Measurements from ENCODE around the gene SUGP1.
"Not testable (repeated sequence)": the region's sequence is repeated elsewhere in the genome, so short reads cannot be mapped to it uniquely, and the experiment has no call there.

The SUGP1 gene

DNA sequence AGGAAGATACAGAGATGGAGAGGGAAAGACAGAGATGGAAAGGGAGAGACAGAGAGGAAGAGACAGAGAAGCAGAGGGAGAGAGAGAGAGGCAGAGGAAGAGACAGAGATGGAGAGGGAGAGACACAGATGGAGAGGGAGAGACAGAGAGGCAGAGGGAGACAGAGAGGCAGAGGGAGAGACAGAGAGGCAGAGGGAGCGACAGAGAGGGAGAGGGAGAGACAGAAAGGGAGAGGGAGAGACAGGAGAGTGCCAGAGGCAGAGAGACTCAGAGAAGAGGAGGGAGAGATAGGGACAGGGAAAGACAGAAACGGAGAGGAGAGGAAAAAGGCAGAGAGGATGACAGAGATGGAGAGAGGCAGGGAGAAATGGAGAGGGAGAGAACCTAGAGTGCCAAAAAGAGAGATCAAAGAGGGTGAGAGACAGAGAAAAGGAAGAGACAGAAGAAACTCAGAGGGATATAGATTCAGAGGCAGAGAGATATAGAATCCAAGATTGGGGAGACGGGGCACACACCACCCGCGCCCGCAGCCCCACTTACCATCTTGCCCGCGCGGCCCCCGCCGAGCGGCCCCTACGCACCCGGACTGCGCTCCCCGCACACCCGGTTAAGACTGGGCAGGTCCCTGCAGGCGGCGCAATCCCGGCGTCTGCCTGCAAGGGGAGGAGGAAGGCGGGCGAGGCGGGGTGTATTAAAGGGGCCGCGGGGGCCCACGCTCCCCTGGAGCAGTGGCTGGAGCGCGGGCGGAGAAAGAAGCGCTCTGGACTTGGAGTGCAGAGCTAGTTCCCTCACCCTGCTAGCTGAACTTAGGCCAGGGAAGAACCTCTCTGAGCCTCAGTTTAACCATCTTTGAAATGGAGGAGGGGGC is 57.9 kb downstream of the SUGP1 start:
- DNase-seq: no peak

DNA sequence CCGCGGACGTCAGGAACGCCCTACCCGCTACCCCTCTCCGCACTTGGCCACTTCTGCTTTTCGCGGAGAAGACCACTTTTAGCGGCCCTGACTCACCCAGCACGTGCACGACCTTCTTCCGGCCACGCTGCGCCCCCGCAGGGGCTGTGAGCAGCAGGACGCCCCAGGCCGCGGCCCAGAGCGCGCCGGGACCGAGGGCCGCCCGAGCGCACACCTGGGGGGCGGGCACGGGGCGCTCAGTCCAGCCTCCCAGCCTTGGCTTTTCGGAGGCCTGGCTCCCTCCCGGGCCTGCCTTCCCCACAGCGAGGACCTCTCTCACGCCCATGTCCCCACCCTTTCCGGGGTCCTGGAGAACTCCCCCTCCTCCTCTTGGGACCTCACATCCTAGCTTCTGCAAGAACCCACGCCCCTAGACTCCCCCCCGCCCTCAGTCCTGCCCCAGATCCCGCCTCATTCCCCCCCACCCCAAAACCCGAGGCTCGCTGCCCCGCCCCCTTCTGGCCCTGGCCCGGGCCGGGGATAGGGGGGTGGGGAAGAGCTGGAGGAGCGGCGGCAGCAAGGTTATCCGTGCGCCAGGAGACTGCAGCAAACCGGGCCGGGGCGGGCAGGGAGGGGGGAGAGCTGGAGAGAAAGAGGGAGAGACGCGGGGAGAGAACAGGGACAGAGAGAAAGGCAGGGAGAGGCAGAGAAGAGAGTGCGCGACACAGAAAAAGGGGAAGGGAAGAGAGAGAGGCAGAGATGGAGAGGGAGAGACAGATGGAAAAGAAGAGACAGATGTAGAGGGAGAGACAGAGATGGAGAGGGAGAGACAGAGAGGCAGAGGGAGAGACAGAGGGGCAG is 58.7 kb downstream of the SUGP1 start:
- DNase-seq: no peak

DNA sequence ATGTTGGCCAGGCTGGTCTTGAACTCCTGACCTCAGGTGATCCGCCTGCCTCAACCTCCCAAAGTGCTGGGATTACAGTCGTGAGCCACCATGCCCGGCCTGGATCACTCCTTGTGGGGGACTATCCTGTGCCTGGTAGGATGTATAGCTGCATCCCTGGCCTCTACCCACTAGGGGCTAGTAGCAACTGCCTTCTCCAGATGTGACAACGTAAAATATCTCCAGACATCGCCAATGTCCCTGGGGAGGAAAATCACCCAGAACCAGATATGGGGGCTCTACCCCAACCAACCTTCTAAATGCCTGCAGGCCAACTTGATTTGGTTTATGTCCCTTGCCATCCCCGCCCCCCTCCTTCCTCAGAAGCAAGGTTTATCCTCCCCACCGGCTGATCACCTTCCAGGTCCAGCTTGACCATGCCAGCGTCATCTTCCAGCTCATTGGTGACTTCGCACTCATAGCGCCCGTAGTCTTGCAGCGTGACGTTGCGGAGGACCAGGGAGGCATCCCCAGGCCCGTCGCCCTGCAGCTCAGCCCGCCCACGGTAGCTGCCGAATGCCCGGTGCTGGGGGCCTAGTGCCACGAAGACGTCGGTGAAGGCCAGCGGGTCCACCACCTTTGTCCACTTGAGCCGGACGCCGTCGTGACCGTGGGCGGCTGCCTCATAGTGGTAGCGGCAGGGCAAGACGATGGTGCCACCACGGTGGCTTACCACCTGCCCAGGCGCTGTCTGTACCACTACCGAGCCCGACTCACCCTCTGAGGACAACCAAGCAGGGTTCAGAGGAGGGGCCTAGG is 59.7 kb downstream of the SUGP1 start:
- no peak for DNase-seq

DNA sequence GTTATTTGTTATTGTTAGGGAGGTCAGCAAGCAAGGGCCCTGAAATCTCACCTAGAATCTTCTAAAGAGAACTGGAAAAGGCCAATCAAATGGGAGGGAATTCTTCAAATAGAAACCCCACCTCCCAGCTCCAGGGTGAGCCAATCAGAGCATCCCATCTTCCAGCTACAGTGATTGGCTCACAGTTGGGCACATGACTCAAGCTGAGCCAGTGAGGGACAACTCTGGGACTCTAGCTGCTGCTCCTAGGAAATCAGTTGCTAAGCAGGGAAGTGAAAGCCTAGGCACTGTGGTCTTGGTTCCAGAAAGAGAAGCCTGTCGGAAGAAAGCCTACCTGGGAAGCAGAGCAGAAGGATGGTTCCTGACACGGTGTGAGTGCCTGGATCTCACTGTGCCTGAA is 60.6 kb downstream of the SUGP1 start:
- DNase-seq: no peak

DNA sequence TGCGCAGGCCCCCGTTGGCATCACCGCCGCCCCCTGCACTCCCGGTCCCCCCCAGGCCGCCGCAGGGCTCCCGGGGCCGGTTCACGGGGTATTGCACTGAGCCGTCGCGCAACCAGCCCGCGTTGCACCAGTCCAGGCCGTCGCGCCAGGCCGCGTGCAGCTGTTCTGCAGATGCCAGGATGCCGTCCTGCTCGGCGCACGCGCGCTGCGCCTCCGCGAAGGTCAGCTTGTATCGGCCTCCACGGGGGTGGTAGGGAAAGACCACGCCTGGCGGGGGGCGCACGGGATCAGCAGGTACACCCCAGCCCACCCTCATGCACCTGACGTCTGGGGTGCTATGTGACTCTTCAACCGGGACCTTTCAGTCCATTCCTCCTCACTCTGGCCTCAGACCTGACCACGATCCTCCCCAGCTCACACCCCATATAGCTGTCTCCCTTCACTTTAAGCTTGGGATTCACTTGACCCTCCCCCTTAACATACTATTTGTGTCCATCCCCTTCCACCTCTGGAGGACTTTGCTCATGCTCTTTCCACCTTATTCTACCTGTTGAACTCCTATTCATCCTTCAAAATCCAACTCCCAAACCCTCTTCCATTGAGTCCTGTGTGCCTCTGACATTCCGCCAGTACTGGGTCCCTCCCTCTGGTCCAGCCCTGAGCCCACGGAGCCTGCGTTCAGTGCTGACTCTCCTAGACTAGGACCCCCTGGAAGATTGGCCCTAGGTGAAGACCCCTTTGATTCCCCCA is 61.5 kb downstream of the SUGP1 start:
- DNase-seq: no peak

DNA sequence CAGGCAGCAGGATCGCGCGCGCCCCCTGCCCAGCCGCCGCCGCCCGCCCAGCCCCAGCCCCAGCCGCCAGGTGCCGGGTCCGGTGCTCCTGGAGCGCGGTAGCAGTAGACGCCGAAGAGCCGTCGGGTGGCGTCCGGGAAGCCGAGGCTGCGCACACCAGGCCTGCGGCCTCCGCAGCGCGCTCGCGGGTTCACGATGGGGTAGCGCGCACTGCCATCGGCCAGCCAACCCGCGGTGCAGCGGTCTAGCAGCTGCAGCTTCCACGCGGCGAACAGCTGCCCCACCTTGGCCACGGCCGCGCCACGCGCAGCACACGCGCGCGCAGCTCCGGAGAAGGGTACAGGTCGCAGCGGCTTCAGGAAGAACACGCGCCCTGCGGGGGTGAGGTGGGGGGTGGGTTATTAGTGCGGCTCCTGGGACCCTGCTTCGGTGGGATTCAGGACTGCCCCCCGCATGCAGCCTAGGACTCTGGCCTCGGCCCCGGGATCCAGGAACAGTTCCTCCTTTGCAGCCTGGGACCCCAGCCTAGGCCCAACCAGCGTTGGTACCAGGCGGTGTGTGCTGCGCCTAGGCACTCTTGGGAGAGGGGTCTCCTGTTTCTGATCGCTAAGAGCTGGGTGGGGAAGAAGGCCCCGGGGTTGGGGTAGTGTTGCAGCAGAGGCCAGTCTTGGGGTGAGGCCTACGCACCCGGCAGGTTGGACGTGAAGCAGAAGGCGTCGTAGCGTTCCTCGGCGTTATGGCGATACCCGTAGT is 62.3 kb downstream of the SUGP1 start:
- DNase-seq: no peak

DNA sequence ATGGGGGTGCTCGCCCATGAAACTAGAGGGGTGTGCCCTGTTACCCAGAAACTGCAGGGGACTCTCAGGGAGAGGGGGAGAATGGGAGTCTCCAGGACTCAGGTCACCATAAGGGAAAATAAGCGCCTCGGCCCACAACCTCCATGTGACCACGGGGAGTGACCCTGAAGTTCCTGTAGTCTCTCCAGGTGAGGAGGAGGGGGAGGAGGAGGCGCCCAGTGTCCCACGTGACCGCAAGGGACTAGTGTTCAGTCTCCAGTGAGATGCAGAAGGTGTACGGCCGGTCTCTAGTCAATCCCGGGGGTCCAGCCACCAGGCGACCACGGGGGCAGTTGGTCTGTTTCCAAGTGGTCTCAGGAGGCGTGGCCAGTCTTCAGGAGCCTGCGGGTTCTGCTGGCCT is 63.2 kb downstream of the SUGP1 start:
- DNase-seq: no peak

DNA sequence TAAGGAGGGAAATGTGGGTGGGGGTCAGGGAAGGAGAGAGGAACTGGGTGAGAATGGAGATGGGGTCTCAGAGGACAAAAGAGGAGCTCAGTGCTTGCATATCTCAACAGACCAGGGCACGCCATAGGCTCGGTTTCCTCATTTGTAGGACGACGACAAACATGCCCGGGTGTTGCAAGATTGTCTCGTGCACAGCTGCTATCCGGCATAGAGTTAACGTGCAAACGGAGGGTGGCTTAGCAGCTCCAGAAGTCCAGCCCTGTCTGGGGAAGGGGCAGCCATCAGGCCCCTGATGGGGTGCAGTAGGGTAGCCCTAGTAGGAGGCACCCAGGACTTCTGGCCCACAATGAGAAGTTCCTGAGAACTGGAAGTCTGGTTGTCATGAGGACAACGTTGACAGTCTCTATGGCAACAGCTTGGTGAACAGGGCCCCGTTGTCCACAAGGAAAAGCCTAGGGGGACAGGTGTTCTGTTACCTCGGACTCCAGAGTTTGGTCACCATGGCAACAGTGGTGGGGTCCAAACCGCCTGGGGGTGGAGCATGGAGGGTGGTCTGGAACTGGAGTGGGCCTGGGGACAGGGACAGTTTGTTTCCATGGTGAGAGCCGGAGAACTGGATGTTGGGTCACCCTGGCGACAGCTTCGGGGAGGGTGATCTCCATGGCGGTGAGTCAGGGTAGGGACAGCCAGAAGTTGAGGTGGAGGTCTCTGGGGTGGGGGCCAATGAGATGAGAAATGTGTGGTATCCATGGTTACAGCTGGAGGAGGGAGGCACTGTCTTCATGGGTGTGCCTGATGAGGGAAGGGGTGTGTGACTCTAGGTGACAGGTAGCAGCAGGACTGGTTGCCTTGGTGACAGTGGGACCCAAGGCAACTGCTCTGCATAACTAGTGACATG is 64.0 kb downstream of the SUGP1 start:
- DNase-seq: no peak

DNA sequence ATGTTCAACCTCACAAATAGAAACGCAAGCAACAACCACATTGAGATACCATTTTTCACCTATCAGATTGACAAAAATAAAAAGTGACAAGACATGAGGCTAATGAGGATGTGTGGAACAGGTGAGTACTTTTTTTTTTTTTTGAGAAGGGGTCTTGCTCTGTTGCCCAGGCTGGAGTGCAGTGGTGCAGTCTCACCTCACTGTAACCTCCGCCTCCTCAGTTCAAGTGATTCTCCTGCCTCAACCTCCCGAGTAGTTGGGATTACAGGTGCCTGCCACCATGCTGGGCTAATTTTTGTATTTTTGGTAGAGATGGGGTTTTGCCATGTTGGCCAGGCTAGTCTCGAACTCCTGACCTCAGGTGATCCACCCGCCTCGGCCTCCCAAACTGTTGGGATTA is 66.9 kb downstream of the SUGP1 start:
- not testable (repeated sequence) for DNase-seq

DNA sequence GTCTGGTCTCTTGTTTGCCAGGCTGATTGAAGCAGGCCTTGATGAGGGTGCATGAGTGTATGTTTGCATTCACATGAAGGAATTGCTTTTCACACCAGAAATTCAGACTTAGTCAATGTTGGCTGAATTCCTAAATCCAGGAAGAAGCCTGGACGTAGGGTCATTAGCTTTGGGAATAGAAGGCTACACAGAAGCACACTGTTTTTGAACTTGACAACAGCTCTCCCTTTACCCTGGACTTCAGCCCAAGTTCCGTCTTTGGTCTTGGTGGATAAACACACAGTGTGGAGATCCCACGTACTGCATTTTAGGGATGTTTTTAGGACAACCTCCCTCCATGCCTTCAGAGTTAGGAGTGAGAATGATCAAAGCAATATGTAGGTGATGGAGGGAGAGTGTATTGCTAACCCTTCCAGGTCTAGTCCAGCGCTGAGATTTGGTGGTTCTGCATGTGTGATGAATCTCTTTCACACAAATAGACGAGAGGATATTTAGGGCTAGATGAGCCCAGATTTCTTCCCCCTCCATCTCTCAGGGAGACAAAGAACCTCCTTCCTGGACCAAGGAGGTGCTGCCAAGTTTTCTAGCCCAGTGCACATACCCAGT is 70.0 kb downstream of the SUGP1 start:
- no peak for DNase-seq

DNA sequence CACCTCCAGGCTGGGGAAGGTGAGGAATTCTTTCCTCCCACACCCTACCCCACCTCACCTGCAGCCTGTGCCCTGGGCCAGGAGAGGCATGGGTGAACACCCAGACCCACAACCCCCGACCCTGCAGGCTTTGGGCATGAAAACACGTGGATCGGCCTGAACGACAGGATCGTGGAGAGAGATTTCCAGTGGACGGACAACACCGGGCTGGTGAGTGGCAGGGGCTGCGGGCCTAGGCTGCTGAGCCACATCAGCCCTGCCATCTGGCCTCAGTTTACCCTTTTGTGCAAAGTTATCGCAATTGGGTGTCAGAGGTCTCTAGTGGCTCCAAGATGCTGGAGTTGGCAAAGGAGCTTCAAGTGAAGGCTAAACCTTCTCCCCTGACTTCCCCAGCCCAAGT is 79.8 kb downstream of the SUGP1 start:
- no peak for DNase-seq

DNA sequence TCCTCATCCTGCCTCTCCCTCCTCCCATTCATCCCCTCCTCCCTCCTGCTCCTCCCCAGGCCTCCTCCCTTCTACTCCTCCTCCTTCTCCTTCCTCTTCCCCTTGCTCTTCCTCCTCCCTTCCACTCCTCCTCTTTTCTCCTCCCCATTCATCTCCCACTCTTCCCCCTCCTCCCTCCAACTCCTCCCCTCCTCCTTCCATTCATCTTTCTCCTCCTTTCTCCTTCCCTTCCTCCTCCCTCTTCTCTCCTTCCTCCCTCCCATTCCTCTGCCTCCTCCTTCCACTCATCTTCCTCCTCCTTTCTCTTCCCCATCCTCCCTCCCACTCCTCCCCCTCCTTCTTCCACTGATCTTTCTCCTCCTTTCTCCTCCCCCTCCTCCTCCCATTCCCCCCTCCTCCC is 80.6 kb downstream of the SUGP1 start:
- no peak for DNase-seq

DNA sequence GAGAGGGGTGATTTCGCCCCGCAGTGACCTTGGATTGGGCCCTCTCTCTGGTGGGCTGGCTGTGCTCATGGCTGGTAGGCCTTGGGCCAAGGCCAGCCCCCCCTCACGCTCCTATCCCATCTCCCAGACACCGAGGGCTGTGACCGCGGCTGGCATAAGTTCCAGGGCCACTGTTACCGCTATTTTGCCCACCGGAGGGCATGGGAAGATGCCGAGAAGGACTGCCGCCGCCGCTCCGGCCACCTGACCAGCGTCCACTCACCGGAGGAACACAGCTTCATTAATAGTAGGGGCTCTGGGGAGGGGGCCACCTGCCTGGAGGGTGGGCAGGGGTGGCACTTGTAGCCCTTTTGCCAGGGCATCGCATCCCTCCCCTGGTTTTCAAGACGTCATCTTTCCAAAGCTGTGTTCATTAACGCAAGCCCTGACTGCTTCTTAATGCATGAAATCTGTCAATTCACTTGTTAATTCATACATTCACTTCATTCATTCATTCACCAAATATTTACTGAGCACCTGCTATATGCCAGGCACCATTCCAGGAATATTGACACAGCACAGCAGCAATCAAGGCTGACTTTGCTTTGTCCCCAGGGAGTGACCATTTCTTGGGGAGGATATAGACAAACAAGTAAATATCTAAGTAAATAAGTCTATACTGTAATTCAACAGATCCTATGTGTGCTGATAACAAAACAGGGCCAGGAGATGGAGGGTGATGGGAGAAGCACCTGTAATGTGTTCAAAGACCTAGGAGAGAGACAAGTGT is 82.0 kb downstream of the SUGP1 start:
- no peak for DNase-seq

DNA sequence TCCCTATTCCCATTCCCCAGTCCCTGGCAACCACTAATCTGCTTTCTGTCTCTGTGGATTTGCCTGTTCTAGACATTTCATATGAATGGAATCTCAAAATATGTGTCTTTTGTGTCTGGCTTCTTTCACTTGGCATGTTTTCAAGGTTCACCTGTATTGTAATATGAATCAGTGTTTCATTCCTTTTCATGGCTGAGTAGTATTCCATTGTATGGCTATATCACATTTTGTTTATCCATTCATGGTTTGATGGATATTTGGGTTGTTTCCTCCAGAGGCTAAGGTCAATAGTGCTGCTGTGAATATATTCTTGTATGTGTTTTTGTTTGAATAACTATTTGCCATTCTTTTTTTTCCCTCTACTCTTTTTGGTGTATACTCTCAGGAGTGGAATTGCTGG is 84.1 kb downstream of the SUGP1 start:
- no peak for DNase-seq

DNA sequence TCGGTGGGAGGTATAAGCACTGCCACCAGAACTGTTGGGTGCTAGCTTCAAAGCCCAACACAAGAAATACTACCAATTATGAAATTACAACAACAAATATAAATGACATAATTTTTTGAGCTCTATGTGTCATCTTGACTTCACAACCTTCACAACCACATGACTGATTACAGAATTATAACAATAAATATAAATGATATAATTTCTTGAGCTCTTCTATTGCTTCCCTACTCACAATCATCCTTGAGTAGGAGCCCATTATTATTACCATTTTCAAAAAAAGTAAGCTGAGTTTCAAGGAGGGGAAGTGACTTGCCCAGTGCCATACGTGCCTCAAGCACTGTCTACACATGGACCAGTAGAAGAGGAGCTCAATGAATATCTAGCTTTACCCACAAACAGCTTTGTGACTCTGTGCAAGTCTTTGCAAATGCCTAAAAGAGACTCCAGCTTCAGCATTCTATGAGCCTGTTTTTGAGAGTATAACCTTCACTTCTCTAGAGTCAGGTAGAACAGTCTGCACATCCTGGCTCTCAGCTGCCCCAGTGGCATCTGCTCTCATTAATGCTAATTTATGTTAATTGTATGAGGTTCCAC is 86.0 kb downstream of the SUGP1 start:
- no peak for DNase-seq

DNA sequence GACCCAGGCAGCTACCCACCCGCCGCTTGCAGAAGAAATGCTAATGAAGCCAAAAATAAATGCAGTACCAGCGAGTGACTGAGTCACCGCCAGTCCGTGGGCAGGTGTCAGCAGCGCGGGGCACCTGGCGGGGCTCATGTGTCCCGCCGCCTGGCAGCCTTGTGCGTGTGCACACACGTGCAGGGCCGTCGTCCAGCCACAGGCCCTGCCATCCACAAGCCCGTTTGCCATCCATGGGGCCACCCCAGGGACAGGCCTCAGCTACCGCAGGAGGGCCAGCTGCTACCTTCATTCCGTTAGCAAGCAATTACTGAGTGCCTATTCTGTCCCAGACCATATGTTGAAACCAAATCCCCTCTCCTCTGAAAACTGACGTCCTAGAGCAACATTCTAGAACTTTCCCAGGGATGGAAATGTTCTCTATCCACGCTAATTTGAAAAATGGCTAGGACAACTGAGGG is 88.0 kb downstream of the SUGP1 start:
- DNase-seq: no peak

DNA sequence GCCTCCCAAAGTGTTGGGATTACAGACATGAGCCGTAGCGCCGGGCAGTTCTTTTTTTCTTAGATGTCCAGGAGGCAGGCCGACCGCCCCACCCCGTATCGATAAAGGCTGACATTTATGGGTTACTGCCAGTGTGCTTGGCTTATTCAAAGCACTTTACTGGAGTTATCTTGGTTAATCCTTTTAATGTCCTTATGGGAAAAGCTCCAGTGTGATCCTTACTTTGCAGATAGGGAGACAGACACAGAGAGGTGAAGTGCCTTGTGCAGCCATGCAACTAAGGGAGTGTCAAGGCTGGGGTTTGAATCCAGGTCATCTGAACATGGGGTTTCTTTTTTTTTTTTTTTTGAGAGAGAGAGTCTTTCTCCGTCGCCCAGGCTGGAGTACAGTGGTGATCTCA is 89.3 kb downstream of the SUGP1 start:
- no peak for DNase-seq

DNA sequence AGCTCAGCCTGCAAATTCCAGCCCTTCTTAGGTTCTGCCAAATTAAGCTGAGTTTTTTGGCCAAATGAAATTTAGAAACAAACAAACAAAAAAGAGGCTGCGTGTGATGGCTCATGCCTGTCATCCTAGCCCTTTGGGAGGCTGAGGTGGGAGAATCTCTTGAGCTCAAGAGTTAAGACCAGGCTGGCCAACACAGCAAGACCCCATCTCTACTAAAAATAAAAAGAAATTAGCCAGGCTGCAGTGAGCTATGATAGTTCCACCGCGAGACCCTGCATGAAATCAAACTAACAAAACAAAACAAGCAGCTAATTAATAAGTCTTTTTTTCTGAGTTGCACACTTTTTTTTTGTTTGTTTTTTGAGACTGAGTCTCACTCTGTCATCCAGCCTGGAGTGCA is 90.6 kb downstream of the SUGP1 start:
- no peak for DNase-seq

DNA sequence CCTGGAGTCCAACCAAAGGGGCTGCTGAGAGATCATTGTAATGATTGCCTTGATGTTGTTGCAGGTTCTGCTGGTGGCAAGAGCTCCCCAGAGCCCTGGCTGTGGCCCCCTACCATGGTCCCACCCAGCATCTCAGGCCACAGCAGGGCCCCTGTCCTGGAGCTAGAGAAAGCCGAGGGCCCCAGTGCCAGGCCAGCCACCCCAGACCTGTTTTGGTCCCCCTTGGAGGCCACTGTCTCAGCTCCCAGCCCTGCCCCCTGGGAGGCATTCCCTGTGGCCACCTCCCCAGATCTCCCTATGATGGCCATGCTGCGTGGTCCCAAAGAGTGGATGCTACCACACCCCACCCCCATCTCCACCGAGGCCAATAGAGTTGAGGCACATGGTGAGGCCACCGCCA is 93.1 kb downstream of the SUGP1 start:
- DNase-seq: no peak

Measured in T-helper 9 cell (primary cell).